GM19043 (cell line): ENCODE measurements around the gene MGST3.
"Not testable (repeated sequence)": the region's sequence is repeated elsewhere in the genome, so short reads cannot be mapped to it uniquely, and the experiment has no call there.

Source experiments
- ATAC-seq: cut with Tn5 transposase; IDR thresholded peaks from one replicate; pipeline ENCODE4 v1.9.1; 2021; ENCODE audit warnings: low read depth; ENCODE audit not compliant: unreplicated experiment

The MGST3 gene

DNA sequence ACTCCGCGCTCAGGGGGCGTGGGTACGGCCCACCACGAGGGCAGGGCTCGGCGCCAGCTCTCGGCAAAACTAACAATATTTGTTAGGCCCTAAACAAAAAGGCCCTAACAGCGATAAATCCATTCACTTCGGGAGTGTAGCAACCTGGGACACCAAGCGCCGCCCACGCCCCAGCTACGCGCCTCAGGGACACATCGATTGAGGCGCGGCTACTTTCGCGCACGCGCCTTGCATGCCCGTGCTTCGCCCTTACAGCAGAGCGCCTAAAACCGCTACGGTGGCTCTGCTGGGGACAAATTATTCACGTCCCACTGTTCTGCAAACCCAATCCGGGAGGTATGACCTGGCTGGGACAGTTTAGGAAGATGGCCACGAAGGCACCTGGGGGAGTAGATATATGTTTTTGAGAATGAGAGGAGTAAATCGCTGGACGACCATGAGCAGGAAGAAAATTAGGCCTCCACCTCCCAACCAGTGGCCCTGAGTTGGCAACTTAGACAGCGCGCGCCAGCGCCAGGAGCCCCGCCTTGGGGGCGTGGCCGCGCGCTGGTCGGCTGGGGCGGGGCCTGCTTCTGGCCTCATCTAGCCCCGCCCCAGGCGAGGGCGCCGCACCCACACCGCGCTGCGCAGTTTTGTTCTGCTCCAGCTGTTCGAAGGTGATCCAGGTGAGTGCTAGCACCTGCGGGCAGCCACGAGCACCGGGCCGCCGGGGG lies at the start of gene MGST3:
TSS of gene MGST3 (plus strand) at position 606 of the 713 bp plus-strand sequence. CDS start 18,614 bp downstream, outside the sequence.
- peak; percentile 73 for ATAC-seq

DNA sequence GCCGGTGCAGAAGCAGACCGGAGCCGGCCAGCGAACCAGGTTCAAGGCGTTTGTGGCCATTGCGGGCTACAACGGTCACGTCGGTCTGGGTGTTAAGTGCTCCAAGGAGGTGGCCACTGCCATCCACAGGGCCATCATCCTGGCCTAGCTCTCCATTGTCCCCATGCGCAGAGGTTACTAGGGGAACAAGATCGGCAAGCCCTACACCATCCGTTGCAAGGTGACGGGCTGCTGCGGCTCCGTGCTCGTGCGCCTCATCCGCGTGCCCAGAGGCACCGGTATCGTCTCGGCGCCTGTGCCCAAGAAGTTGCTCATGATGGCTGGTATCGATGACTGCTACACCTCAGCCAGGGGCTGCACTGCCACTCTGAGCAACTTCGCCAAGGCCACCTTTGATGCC lies 49.1 kb upstream of the MGST3 start:
- ATAC-seq: no peak

DNA sequence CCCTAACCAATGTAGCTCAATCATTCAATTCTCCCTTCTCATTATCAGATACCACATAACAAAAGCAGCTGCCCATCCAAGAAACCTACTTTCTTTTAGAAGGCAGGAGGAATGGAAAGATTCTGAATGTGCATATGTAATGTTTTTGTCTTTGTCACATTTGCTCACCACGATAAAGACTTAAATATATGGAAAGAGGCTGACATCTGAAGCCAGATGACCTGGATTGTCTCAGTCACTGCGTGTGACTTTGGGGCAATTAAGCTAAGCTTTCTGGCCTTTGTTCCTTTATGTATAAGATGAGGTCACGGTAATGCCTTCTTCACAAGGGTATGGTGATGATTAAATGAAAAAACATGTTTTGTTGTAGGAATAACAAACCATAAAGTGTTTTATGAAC lies 44.6 kb upstream of the MGST3 start:
- no peak for ATAC-seq

DNA sequence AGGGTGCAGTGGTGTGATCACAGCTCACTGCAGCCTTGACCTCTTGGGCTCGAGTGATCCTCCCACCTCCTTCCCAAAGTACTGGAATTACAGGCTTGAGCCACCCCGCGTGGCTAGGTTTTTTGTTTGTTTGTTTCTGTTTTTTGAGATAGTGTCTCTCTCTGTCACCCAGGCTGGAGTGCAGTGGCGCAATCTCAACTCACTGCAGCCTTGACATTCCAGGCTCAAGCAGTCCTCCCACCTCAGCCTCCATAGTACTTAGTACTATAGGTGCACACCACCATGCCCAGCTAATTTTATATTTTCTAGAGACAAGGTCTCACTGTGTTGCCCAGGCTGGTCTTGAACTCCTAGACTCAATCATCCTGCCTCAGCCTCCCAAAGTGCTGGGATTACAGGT lies 39.6 kb upstream of the MGST3 start:
- ATAC-seq: not testable (repeated sequence)

DNA sequence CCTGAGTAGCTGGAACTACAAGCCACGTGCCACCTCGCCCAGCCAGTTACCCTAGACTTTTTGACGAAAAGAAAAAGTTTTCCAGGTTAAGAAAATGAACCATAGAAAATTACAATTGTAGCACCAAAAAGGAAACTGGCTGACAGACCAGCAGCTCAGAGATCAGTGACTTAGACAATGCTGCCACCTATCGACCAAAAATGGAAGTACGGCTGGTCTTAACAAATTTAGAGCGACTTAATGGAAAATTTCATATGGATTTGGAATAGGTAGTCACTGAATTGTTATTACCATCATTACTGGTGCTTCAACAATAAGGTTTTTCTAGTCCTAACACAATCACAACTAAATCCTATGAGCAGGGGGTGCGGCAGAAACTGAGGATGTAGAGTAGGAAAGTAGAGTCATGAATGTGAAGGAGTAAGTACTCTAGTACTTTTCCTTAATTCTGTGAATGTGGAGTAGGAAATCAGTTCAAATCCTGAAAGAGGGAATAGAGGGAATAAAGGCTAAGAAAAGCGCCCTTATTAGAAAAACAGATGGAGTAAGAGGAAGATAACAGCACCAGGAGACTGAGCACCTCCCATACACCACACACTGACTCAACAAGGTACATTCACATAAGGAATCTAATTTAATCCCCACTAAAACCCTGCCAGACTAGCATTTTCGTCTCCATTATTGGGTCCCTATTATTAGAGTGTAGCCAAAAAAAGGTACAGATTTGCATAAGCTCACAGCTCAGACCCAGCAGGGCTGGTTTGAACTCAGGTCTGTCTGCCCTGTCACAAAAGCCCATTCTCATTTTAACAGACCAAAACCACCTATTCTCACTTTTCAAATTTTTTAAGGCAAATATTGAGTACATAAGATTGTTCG lies 37.9 kb upstream of the MGST3 start:
- ATAC-seq: no peak

DNA sequence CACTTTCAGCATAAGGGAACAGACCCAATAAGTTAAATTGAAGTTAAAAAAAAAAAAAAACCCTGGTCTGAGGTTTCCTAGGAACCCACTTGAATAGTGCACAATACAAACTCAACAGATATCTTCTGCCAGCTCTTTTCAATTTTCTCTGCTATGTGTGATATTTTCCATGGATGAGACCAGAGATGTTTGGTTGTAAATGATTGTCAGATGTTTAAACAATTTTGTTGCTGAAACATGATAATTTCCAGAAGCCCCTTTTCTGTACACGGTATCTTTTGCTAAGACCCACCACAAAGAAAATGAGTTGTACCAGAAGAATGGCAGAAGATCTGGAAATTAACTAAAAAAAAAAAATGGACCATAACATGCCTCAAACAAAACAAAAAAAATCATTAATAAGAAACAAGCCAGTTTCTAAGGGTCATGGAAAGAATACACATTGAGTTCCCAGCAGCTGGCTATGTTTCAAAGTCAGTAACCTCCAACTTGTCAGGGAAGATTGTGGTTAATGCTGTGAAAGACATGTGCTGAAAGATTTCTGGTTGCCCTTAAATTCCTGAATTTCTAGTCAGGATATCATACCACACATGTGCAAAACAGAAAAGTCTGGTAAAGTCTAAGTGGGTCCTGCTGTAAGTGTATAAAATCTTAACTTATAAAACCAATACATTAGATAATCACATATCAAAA lies 35.6 kb upstream of the MGST3 start:
- no peak for ATAC-seq

DNA sequence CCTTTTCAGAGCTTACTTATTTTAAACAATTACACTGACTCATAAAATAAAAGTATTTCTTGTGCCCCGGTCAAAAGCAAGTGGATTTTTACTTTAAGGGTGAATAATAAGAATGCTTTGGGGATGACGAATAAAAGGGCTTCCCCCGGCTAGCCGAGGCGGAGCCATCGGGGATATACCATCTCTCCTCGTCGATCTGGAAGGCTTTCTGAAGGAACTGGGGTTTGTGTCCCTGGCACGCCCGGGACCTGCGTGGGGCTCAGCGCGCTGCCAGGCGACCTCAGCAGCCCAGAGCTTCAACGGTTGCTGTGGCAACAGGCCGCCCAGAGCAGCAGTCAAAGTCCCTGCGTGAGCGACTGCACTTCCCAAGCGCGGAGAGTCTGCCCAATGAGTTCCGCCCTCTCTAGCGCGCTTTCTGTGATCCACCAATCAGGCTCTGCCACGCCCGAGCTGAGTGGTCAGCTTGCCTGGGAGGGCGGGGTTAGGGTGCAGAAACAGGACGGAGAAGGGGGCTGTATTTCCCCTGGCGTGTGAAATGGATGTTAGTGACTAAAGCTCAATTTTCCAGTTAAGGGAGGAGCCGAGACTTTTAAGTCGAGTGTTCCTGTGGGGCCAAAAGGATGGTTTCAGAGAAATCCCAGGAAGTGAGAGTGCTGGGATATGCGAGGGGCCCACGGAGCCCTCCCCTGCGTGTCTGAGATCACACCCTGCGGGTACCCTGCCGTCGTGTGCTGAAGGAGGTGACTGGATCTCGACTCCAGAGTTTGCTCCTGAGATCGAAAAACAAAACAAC lies 33.0 kb upstream of the MGST3 start:
- ATAC-seq: peak; percentile 98

DNA sequence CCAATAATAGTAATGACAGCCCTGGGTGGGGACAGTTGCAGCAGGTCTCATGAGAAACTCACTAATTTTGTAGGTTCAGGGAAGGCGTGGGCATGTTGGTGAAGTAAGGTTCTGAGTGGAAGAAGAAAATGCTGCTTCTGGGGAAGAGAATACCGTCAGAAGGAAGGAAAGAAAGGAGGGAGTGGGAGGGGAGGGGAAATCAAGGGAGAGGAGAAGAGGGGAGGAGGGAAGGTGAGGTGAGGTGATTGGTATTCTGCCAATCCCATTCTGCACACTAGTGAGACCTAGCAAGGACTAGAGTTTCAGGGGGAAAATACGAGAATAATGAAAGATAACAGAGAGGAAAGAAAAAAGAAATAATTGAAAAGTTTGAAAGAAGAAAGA lies 32.4 kb upstream of the MGST3 start:
- no peak for ATAC-seq

DNA sequence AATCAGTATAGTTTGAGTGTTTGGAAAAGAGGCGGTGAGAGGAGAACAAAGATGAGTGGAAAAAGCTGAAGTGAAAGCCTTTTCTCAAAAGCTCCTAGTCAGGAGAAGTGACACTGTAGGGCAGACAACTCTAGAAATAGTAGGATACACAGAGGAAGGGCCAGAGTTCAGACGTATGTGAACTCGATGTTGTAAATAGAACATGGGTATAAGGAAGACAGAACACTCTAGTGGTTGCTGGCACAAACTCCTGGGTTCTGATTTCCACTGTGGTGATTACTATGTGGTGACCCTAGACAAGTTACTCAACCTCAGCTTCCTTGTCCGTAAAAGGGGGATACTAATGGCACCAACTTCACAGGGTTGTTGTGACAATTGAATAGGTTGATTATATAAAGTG lies 30.2 kb upstream of the MGST3 start:
- no peak for ATAC-seq

DNA sequence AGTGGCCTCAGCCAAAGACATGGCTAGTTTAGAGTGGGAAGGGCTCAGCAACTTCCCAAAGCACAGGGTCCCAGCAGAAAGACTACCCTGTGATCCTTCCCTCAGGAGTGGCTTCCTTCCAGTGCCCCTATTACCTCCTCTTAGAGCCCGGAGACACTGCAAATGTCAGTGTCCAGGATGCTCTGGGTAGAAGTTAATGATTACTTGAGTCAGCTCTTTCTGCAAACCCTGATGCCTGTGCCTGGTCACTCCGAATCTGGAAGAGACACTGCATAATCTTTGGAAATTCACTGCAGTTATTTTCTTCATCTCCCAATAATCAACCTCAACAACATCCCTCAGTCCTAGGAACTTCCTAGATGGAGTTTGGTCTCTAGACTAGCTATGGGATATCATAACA lies 27.2 kb upstream of the MGST3 start:
- no peak for ATAC-seq

DNA sequence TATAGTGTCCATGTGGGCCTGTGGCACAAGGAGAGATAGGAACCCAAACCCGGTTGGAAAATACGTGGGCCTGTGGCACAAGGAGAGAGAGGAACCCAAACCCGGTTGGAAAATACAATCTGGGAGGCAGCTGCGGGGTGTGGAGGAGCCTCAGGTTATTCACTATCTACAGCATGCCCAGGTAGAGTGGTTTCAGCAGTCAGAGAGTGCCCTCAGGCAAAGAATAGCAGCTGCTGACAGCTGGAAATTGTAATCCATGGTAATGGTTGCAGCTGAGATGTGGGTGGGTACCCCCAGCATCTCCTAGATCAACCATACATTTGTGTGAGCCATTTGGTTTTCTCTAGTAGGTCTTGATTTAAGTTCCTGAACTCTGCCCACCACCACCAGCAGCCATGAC lies 25.8 kb upstream of the MGST3 start:
- no peak for ATAC-seq

DNA sequence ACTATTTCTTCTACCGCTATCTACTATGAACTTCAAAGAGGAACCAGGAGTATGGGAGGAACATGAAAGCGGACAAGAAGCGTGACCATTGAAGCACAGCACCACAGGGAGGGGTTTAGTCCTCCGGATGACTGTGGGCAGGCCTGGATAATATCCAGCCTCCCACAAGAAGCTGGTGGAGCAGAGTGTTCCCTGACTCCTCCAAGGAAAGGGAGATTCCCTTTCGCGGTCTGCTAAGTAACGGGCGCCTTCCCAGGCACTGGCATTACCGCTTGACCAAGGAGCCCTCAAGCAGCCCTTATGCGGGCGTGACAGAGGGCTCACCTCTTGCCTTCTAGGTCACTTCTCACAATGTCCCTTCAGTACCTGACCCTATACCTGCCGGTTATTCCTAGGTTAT lies 24.4 kb upstream of the MGST3 start:
- not testable (repeated sequence) for ATAC-seq

DNA sequence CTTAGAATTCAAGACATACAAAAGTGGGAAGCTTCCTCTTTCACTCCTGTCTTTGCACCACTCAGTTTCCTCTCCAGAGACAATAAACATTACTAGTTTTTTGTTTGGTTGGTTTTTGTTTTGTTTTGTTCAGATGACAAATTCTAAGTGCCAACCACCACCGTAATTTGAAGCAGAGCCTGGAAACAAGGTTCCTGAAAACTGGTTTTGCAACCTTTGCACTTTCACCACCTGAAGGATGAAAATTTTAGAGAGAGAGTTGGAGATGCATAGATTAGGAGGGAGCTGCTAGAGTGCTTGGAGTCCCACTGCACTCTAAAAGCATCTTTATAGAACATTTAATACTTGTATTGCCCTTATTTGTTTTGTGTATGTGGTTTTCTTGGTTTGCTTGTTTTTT lies 20.2 kb upstream of the MGST3 start:
- ATAC-seq: no peak

DNA sequence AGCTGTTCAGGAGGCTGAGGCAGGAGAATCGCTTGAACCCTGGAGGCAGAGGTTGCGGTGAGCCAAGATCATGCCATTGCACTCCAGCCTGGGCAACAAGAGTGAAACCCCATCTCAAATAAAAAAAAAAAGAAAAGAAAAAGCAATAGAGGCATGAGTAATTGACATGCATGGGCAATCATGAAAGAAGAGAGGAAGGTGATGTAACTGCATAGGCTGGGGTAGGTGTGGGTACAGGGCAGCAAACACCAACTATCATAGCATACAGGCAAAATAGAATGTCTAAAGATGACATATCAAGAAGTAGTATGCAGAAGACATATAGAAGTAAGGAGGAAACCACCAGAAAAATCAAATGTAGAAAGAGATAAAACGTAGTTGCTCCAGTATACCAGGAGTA lies 19.0 kb upstream of the MGST3 start:
- ATAC-seq: no peak

DNA sequence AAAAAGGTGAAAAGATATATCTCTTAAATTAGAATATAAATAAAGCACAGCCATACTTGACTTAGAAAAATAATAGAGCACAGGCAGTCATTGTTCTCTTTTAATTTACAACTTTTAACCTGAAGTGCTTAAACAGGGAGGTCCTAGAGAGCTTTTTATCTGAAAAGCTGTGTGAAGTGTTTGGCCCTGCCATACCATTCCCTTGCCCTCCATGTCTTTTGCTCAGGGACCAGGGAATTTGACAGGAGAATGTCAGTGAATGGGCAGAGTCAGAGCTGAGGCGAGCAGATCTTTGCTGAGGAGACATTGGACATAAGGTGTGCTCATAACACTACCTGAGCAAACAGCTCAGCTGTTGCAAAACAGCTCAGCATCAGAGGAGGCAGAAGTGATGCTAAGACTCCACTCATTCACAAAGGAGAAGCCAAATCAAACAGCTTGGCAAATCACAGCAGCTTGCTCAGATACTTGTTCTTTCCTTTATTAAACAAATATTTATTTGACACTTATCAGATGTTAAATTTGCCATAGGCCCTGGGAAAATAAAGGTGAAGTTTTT lies 14.9 kb upstream of the MGST3 start:
- ATAC-seq: no peak

DNA sequence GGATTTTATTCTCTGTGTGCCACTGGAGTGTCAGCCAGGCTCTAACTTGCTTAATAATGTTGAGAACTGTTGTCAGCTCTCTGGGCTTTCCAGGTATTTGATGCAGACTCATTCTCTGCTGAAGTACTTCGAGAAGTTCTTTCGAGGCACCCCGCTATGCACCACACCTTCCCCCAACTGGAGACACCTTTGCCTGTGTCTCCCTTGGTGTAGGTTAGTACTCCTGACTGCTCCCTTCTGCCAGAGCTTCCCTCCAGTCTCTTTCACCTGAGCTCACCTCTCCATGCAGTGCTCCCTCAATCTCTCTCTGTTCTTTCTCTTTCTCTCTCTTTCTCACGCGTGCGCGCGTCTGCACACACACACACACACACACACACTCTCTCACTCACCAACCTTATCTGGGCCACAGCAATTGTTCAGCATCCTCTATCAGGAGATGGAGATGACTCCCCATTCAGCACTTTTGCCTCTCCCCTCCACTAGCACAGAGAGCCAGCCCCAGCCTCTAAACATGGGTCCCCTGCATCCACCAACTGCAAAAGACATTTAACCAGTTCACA lies 14.0 kb upstream of the MGST3 start:
- no peak for ATAC-seq

DNA sequence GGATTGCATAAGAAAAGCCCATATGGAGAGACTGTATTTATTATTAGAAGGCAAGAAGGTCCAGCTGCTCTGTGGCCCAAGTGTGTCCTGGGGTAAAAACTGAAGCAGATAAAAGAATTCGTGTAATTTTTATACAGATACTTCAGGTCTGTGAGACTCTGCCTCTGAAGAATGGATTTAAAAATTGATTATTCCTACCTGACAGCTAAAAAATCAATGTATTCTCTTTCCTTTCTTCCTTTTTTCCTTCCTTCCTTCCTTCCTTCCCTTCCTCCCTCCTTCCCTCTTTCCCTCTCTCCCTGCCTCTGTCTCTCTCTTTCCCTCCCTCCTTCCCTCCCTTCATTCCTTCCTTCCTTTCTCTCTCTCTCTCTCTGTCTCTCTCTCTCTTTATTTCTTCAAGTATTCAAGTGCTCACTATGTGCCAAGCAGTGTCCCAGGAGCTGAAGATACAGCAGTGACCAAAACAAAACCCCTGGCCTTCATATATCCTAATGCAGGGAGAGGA lies 11.3 kb upstream of the MGST3 start:
- no peak for ATAC-seq

DNA sequence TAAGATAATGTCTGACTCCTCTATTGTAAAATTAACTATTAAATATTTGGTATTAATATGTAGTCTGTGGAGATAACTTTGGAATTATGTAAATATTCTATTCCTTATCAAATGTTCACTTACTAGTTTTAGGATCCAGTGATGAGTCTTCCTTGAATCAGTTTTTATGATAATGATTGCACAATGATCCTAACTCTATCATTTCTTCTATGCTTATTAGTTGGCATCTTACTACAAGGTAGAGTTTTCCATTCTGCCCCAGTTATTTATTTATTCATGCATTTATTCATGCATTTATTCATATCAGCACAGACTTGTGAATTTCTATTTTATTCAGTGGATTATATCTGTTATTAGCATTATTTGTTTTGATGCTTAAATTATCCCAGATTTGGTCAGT lies 7.4 kb upstream of the MGST3 start:
- no peak for ATAC-seq

DNA sequence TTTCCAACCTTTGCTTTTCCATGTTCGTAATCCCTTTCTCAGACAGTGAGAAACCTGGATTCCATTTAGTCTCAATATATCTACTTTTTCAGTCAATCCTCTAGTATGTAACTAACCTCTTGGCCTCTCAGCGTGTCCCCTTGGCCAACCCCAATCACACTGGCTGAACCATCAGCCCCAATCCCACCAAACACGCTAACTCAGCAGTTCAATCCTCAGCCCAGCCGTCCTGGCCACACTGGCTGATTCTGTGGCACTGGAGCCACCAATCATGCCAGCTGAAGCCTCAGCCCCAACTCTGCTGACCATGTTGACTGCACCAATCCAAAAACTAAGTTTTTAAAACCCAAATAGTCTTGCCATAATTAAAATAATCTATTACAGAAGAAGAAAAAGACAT lies 6.6 kb upstream of the MGST3 start:
- ATAC-seq: no peak
